HG02588 (cell line): ENCODE measurements around the gene NLRP9.

ENCODE experiments used
- ATAC-seq: cut with Tn5 transposase; IDR thresholded peaks from one replicate; pipeline ENCODE4 v1.9.1; 2021; ENCODE audit warnings: mild to moderate bottlenecking, moderate library complexity; ENCODE audit not compliant: unreplicated experiment

NLRP9 gene

DNA sequence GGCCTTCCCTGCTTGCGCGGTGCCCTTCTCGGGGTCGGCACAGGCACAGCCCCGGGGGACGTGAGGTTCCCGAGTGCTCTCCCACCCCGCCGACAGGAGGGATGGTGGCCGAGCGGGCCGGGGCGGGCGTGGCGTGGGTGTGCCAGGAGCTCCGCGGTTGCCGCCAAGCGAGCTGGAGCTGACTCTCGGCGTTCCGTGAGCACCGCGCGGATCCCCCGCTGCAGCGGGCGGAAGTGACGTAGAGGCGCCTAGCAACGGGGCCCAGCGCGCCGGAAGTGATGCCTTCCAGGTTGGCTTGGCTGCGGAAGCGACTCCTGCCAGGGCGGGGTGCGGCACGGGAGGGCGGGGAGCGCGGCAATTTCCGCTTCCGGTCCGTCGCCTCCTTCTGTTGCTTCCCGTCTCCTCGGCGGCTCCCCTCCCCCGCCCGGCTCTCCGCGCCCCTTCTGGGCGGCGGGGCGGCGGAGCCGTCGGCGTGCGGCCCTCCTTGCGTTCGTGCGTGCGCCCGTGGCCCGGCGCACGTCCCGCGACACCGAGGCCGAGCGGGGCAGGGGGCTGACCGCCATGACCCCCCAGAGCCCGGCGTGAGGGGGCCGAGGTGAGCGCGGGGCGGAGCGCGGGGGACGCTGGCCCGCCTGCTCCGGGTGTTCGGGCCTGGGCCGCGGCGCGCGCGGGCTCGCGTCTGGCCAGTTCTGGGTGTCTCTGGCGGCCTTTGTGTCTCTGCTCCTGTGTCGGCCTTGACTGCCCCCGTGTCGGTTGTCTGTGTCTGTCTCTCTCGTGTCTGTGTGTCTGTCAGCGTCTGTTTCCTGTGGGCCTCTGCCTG is 63.2 kb downstream of the NLRP9 start, which contains the start of gene EPN1:
Gene EPN1 (plus strand): TSS at position 386 of the 820 bp plus-strand sequence. CDS start 3,402 bp downstream, outside the sequence.
- ATAC-seq = peak; percentile 63

DNA sequence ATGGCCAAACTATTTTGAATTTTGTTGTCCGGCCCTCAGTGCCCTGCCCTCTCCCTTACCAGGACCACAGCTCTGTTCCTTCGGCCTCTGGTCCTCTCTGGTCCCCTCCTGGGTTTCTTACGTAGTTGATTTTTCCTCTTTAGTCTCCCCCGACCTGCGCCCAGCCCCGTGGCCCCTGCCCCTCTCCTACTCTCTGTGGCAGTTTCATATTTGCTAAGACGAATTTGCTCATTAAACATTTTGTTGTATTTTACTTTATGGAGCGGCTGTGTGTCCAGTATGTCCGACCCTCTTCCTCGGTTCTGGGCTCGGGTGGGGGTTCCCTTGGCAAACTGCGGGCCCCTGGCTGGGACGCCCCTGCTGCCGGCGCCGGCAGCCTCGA is 63.8 kb downstream of the NLRP9 start:
- no peak for ATAC-seq

DNA sequence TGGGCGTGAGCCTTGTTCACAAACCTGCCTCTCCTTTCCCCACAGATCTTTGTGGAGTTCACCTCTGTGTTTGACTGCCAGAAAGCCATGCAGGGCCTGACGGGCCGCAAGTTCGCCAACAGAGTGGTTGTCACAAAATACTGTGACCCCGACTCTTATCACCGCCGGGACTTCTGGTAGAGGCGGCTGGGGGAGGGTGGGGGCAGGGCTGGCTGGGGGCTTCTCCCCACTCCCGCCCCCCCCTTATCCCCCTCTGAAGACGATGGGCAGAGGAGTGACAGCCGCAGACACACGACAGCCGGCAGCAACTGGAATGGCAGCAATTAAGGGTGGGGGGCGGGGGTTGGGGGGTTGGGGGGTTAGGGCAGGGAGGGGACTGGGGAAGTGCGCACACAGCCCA is 64.3 kb downstream of the NLRP9 start:
- no peak for ATAC-seq

DNA sequence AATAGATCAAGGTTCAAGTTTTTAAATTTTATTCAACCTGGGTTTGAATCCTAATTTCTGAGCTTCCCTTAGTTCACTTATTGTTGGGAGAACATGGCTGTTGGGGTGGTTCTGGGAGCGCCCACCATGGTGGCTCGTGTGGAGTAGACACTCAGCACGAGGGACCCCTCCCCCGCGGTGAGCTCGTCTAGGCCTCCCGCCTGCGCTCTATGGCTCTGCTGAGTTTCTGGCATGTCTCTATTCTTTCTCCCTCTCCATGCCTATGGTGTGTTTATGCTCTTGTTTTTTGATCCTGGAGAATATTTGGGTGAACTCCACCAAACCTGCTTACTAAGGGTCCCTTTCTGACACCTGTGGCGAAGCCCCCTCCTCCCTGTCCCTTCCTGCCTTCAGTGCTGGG is 64.7 kb downstream of the NLRP9 start:
- no peak for ATAC-seq

DNA sequence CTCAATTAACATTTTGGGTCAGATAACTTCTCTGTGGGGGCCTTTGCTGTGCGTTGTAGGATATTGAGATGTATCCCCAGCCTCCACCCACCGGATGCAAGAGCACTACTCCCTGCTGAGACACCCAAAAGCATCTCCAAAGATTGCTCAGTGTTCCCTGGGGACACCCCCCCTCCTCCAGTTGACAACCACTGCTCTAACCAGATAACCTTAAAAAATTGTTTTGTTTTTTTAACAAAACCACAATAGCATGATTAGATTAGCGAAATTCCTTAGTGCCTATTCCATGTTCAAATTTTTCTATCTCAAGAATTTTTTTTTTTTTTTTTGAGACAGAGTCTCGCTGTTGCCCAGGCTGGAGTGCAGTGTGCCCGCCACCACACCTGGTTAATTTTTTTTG is 65.8 kb downstream of the NLRP9 start:
- no peak for ATAC-seq

DNA sequence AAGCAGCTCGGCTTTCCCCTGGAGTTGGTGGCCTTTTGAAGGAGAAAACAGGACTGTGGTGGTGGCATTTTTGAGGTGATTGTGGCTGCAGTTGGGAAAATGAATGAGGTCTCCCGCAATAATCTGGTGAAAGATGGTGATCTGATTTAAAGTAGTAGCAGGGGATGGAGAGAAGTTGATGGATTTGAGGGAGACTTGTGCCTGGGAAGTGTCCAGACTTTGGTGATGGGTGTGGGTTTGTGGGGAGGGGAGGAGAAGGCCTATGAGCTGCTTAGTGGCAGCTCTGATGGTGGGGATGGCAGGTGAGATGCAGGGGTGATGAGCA is 67.2 kb downstream of the NLRP9 start:
- no peak for ATAC-seq

DNA sequence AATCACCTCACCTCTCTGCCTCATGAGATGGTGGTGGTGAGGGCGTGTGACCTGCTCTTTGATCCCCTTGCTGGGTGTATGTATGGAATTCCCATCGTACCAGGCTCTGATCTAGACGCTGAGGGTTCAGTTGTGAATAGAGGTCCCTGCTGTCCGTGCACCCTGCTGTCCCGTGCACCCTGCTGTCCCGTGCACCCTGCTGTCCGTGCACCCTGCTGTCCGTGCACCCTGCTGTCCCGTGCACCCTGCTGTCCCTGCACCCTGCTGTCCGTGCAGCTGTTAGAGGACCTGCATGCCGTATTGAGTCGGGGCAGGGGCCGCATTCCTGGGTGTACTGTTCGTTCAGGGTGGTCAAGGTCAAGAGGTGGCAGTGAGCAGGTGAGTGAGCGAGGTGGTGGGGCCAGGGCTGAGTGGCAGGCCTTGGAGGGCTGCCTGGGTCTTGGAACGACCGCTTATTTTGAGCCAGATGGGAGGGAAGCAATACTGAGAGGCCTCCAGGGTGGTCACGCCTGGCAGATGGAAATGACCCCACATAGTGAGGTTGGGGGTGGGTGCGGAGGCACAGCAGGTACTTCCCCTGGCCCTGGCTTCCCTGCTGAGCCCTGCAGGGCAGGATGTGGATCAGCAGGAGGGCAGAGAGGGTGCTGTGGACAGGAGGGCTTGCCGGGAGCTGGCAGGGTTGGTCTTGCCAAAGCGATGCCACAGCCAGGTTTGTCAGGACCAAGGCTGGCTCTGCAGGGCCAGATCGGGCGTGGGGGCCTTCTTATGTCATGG is 67.7 kb downstream of the NLRP9 start:
- ATAC-seq = no peak

DNA sequence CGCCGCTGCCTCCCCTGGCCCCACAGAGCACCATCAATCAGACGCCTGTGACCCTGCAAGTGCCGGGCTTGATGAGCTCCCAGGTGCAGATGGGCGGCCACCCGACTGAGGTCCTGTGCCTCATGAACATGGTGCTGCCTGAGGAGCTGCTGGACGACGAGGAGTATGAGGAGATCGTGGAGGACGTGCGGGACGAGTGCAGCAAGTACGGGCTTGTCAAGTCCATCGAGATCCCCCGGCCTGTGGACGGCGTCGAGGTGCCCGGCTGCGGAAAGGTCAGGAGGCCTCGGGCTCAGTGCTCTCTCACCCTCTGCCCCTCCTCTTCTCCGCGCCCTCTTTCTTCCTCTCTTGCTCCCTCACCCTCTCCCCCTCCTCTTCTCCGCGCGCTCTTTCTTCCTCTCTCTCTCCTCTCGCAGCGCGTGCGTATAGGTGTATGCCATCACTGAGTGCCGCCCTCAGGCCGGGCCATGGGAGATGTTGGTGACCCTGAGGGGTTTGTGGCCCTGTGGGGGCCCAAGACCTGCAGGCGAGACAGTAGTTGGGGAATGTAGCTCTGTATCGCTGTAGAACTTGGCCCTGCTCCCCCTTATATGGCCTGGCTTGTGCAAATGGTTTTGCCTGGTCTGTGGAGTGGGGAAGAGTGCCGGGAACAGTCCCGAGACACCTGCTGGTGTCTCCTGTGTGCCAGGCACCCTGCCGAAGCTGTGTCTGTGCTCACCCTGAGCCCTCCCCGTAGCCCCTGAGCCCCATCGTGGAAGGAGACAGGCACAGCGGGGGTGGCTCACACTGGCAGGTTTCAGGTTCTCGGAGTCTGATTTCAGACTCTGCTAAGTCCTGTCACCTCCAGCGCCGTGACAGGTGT is 68.6 kb downstream of the NLRP9 start:
- no peak for ATAC-seq

DNA sequence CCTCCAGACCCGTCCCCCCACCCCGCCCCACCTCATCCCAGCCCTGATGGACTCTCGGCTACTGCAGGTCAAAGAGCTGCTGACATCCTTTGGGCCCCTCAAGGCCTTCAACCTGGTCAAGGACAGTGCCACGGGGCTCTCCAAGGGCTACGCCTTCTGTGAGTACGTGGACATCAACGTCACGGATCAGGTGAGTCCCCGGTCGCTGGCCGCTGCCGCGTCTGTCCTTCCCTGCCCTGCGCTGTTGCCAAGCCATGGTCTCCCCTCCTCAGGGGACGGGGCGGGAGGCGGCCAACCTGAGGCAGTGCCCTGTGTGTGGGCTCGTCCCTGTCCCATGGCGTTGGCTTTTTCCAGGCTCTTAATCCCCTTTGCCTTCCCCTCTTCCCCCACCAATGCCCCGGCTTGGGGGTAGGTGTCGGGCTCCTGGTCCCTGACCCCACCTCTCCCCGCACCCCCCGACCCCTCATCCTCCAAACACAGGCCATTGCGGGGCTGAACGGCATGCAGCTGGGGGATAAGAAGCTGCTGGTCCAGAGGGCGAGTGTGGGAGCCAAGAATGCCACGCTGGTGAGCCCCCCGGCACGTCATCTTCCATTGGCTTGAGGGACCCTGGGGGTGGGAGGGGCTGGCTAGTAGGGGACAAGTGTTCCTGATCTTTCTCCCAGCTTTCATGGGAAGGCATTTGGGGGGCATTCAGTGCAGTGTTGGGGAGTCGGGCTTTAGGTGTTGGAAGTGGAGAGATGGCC is 69.4 kb downstream of the NLRP9 start:
- no peak for ATAC-seq

DNA sequence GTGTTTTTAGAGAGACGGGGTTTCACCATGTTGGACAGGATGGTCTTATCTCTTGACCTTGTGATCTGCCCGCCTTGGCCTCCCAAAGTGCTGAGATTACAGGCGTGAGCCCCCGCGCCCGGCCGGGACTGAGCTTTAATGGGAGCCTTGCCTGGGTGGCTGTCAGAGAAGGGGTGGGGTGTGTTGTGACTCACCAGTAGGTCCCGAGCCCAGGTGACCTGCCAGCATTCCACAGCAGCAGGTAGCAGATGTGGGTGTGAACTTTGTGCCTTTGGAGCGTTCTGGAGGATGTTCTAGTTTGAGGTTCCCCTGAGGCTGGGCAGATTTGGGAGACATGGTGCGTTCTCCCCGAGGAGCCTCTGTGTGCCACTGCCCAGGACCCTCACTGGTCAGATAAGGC is 70.2 kb downstream of the NLRP9 start:
- no peak for ATAC-seq

DNA sequence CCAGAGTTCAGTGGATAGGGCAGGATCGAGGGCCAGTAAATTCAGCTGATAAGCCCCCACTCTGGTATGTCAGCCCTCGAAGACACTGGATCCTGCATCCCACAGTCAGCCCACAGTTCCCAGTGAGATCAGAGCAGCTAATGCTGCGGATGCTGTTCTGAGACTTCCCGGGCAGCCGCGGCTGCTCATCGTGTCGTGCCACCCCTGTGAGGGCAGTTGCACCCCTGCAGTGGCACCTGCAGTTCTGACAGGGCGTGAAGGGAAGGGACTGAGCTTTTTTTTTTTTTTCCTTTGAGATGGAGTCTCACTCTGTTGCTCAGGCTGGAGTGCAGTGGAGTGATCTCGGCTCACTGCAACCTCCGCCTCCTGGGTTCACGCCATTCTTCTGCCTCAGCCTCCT is 70.7 kb downstream of the NLRP9 start:
- no peak for ATAC-seq

DNA sequence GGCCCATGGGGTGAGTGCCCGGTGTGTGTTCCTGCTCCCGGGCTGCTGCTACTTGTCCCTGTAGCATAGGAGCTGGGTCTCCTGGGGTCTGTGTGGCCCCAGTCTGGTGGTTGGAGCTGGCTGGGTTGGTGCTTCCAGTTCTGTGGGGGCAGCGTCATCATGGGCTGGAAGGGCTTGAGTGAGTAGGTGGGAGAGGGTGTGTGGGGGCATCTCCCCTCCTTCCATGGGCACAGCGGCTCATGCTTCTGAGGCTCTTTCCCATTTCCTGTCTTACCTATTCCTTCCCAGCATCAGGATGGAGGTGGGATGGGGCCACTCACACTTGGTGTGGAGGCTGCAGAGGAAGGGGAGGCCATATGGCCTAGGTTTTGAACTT is 71.2 kb downstream of the NLRP9 start:
- ATAC-seq = no peak

DNA sequence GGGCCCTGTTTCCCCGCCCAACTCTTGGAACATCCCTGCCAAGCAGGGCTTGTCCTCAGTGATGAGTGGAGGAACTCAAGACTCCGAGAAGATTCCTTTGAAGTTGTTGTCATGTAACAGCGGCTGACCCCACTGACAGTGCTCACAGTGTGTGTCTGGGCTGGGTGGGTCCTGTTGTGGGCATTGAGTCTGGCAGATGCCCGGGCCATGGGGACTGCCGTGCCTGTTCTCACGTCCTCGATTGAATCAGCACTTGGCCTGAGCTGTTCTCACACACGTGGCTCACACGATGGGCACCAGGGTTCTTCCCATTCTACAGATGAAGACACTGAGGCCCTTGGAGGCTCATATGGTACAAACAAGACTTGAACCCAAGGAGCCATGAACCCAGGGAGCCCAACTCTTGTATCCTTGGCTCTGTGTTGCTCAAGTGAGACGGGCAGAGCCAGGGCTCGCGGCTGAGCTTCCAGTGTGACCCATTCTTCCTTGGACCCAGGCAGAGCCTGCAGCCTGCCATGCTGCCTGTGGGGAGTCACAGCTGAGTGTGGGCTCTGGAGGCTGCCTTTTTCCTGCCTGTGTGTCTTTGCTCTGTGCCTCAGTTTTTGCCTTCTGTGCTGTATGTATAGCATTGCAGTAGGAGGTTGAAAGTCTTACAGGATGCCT is 71.7 kb downstream of the NLRP9 start:
- ATAC-seq = no peak

DNA sequence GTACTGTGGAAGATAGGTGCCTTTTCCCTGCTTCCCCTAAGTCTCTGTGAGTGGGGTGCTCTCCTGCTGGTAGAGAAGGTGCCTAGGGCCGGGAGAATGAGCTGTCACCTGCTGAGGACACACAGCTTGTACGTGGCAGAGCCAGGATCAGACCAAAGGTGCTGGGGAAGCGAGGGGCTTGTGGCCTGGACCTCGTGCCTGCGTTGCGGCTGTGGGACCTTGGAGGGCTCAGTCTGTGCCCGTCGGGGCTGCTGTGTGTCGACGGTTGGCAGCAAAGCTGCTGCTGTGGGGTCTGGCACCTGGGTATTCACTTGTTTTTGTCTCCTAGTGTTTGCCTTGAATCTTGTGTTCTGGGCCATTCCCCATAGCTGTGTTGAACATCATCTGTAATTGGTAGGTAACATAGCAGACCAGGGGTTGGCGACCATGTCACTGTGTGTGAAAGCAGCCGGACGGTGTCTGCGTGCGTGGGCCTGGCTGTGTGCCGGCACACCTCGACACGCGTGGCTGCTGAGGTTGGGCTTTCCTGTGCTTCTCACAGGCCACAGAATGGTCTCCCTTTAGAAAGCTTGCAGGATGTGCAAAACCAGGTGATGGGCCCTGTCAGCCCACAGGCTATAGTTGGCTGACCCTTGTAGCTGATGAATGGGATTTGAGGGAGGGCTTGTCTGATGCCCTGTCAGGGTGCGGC is 74.2 kb downstream of the NLRP9 start:
- no peak for ATAC-seq

DNA sequence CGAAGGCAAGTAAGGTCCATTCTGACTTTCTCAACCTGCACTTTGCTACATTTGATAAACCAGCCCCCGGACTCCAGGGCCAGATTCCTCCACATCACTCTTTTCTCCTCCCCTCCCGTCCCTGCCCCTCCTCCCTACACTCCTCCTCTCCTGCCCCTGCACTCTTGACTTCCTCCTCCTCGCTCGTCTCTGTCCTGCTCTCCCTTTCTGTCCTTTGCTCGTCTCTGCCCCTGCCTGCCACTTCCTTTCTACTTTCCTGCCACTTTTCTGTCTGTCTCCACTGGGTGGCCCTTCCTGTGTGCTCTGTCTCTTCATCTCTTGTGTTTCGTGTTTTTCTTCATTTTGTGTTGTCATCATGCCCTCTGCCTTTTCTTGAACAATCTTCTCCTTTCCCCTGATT is 76.4 kb downstream of the NLRP9 start:
- no peak for ATAC-seq

DNA sequence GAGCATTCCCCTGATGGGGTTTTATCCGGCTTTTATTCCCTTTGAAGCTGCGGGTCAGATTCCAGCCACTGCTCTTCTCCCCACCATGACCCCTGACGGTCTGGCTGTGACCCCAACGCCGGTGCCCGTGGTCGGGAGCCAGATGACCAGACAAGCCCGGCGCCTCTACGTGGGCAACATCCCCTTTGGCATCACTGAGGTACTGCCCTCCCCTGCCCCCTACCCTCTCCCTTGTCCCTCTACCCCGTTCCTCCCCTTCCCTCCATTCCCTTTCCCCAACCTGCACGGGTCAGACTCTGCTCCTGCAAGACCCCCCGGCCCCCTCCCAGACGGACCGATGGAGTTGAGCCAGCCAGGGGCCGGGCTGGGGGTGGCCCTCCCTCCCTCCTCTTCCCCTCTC is 77.2 kb downstream of the NLRP9 start:
- ATAC-seq = no peak

DNA sequence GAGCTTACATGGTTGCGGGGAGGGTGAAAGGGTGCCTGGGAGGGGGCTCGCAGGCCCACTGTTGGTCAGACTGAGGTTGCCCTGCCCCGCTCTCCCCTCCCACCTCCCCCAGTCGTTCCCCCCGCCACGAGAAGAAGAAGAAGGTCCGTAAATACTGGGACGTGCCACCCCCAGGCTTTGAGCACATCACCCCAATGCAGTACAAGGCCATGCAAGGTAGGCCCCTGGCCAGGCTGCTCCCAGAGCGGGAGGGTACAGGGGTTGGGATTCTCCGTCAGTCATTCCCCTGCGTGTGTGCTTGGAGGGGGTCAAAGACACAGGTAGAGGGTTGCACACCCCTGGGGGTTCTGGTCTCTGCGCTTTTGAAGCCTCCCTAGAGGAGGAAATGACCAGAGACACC is 77.8 kb downstream of the NLRP9 start:
- ATAC-seq = no peak

DNA sequence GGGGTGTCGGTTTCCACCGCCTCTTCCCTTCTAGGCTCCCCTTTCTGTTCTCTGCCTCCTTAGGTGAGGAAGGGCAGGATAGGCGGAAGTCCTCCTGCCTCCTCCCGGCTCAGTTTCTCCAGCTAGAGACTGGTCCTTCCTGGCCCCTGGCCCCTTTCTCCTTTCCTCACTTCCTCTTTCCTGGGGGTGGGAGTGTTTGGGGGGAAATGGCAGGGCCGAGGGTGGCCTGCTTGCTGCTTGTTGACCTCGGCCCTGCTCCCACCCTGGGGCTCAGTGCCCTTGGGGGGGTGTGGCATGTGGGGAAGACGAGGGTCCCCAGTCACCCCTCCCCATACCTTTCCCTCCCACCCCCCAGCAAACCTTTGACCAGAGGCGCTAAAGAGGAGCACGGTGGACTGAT is 78.4 kb downstream of the NLRP9 start:
- no peak for ATAC-seq

DNA sequence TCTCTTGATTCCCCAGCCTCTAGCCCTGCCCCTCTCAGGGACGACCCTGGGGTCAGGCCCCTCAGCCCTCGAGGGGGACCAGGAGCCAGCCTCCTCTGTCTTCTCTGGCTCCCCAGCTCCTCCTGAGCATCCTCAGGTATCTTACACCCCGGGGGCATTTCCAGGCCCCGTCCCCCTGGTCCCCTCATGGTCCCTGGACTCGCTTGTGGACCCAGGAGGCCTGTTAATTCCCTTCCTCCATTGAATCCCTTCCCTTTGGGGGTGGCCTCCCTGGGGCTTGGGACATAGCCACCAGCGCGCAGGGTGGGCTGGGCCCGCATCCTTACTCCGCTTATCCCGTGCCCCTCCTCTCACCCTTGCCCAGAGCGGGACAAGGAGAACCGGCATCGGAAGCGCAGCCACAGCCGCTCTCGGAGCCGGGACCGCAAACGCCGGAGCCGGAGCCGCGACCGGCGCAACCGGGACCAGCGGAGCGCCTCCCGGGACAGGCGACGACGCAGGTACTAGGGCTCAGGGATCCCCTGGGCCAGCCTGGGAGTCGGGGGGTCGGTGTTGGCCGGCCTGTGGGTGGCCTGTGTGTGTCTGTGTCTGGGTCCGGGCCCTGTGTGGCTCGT is 79.2 kb downstream of the NLRP9 start:
- no peak for ATAC-seq
